Progenitor cell of endocrine pancreas (in vitro differentiated cells): ENCODE data around the gene MYH1. TPM values are rescaled to one million over a fixed set of nuclear protein-coding genes. Genes with fewer than 3 reads are reported as not detected.

Source experiments
- DNase-seq: peaks from one replicate; pipeline ENCODE4 v3.0.0; 2021; ENCODE audit warnings: low spot score; ENCODE audit not compliant: unreplicated experiment
- H3K27ac Mint-ChIP-seq: 2 replicates; pipeline ENCODE4 v1.8.0; 2021; ENCODE audit warnings: mild to moderate bottlenecking, moderate library complexity, mixed read lengths
- H3K27me3 Mint-ChIP-seq: 2 replicates; pipeline ENCODE4 v1.8.0; 2021; ENCODE audit warnings: mixed read lengths
- H3K36me3 Mint-ChIP-seq: 2 replicates; pipeline ENCODE4 v1.8.0; 2022; ENCODE audit warnings: mixed read lengths; ENCODE audit not compliant: insufficient read depth
- H3K4me1 Mint-ChIP-seq: 2 replicates; pipeline ENCODE4 v1.8.0; 2021; ENCODE audit warnings: low read depth, mixed read lengths
- H3K4me3 Mint-ChIP-seq: 2 replicates; pipeline ENCODE4 v1.8.0; 2021; ENCODE audit warnings: low read depth, mild to moderate bottlenecking, moderate library complexity, mixed read lengths
- H3K9me3 Mint-ChIP-seq: 2 replicates; pipeline ENCODE4 v1.8.0; 2021; ENCODE audit warnings: low read depth, mixed read lengths
- CTCF ChIP-seq: fragments of 200-600 bp; sonication (generic); IDR thresholded peaks from one replicate; pipeline ENCODE4 v1.5.0; 2021; ENCODE audit warnings: antibody characterized with exemption, mild to moderate bottlenecking; ENCODE audit not compliant: unreplicated experiment
- total RNA-seq: library from RNA; stranded (reverse); gene quantifications from 2 replicates; pipeline ENCODE4 v1.2.1, GENCODE V29; 2021

Gene MYH1
- total RNA-seq, 1 donor from 2014 or later: not detected

- peak; percentile 32 for TF ChIP-seq CTCF
- Mint-ChIP-seq H3K4me3 (no peak overlapping the region), H3K4me1 (peaks cover 26% of the 10 kb centered on the region), H3K27ac (no peak overlapping the region), H3K36me3 (no peaks in the 10 kb centered on the region), H3K9me3 (peaks cover 7% of the 10 kb centered on the region), H3K27me3 (peaks cover 65% of the 10 kb centered on the region)
- DNase-seq: no peak
Observed at GRCh38 chr17:10463402-10463801, 54.9 kb downstream of the MYH1 start.

- Mint-ChIP-seq H3K4me1 (peaks cover 33% of the 10 kb centered on the region), H3K4me3 (no peak overlapping the region), H3K27me3 (peaks cover 65% of the 10 kb centered on the region), H3K27ac (no peak overlapping the region), H3K9me3 (peaks cover 7% of the 10 kb centered on the region), H3K36me3 (no peaks in the 10 kb centered on the region)
- no peak for DNase-seq
- TF ChIP-seq CTCF: no peak
Observed at GRCh38 chr17:10460062-10460461, 58.3 kb downstream of the MYH1 start.

- H3K4me1 Mint-ChIP-seq: peaks cover 33% of the 10 kb centered on the region
- H3K36me3 Mint-ChIP-seq: no peaks in the 10 kb centered on the region
- H3K9me3 Mint-ChIP-seq: no peaks in the 10 kb centered on the region
- no peak for TF ChIP-seq CTCF
- H3K4me3 Mint-ChIP-seq: no peak overlapping the region
- H3K27me3 Mint-ChIP-seq: peaks cover 65% of the 10 kb centered on the region
- DNase-seq: no peak
- H3K27ac Mint-ChIP-seq: no peak overlapping the region
Observed at GRCh38 chr17:10458701-10459100, 59.6 kb downstream of the MYH1 start.

GRCh38 chr17:10457952-10458351 is 60.4 kb downstream of the MYH1 start:
- H3K27ac Mint-ChIP-seq: no peak overlapping the region
- H3K27me3 Mint-ChIP-seq: peaks cover 60% of the 10 kb centered on the region

GRCh38 chr17:10447026-10447931 is 71.1 kb downstream of the MYH1 start:
- Mint-ChIP-seq H3K4me1 (peaks cover 7% of the 10 kb centered on the region), H3K27ac (no peak overlapping the region), H3K9me3 (no peaks in the 10 kb centered on the region), H3K36me3 (no peaks in the 10 kb centered on the region), H3K4me3 (no peak overlapping the region), H3K27me3 (peaks cover 47% of the 10 kb centered on the region)
- no peak for TF ChIP-seq CTCF
- DNase-seq: no peak

More at GRCh38 chr17:10457952-10458351, 60.4 kb downstream of the MYH1 start:
- no peak for DNase-seq
- Mint-ChIP-seq H3K4me3 (no peak overlapping the region), H3K36me3 (no peaks in the 10 kb centered on the region), H3K9me3 (no peaks in the 10 kb centered on the region), H3K4me1 (peaks cover 33% of the 10 kb centered on the region)
- no peak for TF ChIP-seq CTCF

Other genes starting within 250 kb of the MYH1 start
- not detected in 2 replicates for gene MYH13, start 145.5 kb downstream of the MYH1 start, total RNA-seq
- gene MYH8, start 96.6 kb downstream of the MYH1 start, total RNA-seq: not detected in 2 replicates
- not detected in 2 replicates for gene MYH4, start 49.0 kb downstream of the MYH1 start, total RNA-seq
- not detected in 2 replicates for gene MYH2, start 31.1 kb upstream of the MYH1 start, total RNA-seq
- gene MYH3, start 138.8 kb upstream of the MYH1 start, total RNA-seq: 4.4 and 5.6 TPM in 2 replicates
- 29.0 and 30.0 TPM in 2 replicates for gene SCO1, start 179.0 kb upstream of the MYH1 start, total RNA-seq
- 8.4 and 9.2 TPM in 2 replicates for gene ADPRM, start 179.1 kb upstream of the MYH1 start, total RNA-seq
- gene TMEM220, start 211.5 kb upstream of the MYH1 start, total RNA-seq: 3.3 and 4.4 TPM in 2 replicates